Epidermal melanocyte (primary cell): ENCODE results near the gene ARHGEF4.
"Not testable (repeated sequence)": the region's sequence is repeated elsewhere in the genome, so short reads cannot be mapped to it uniquely, and the experiment has no call there.

ENCODE experiments used
- DNase-seq: peaks from one replicate; pipeline ENCODE4 v3.0.0; 2011; ENCODE audit warnings: low spot score; ENCODE audit not compliant: insufficient read length

Gene ARHGEF4

GRCh38 chr2:131050896-131051295 is 214.2 kb downstream of the ARHGEF4 start:
- no peak for DNase-seq

GRCh38 chr2:131052741-131053263 is 216.1 kb downstream of the ARHGEF4 start:
- peak; percentile 13 for DNase-seq

GRCh38 chr2:131054488-131054887 is 217.8 kb downstream of the ARHGEF4 start:
- DNase-seq, result peak; percentile 6

DNA sequence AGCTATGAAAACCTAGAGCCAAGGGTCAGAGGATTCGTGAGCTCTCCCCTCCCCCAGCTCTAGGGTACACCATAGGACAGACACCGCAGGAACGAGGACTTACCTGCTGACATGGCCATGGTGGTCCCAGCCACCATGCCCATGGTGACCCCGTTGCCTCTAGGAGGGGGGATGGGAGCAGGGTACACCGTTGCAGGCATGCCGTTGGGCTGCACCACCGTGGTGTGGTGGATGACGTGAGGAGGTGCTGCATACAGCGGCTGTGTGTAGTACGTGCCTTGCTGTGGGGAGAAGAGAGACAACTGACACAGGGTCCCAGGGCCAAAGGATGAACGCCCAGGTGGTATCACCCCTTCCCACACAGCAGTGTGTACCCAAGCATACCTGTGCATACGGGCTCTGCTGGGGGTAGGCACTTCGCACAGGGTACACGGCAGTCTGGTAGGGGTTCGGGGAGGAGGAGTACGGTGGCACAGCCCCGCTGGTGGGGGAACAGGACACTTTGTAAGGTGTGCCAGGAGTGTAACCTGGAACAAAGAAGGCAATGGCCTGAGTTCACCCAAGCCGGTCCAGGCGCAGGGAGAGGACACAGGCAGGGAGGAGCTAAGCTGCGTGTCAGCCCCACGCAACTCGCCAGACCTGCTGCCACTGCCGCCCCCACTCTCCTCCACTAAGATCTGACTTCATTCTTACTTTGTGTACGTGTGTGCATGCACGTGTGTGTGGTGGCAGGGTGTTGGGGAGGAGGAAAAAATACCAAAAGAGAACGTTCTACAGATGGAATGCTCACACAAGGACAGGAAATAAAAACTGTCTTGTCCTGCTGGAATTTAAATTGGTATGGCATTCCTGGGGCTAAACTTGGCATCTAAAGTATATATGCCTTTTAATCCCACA is 218.7 kb downstream of the ARHGEF4 start:
- peak; percentile 45 for DNase-seq

DNA sequence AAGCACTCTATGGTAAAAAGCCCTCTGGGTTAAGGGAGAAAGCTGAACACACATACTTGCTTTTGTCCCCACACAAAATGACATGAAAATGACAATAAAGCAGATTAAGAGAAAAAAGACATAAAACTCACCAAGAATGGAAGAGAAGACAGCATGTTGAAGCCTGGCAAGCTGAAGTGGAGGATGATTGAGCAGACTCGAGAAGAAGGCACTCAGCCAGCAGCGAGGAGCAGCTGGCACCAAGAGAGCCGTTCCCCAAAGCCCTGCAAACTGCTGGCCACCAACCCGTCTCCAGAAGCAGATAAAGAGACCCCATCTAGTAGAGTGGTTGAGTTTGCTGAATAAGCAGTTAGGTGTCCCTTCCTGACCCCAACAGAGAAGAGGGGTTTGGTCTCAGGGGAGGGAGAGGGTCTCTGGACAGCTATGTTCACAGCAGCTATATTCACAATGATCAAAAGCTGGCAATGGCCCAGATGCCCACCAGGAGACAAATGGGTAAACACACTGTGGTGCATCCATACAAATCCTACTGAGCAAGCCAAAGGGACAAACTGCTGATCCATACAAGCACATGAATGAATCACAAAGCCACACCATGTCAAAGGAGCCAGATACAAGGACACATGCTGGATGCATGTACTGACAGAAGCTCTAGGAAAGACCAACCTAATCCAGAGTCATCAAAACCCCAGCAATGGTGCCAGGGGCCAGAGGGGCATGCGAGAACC is 219.7 kb downstream of the ARHGEF4 start:
- DNase-seq, result no peak

- no peak for DNase-seq
Measured at GRCh38 chr2:131056932-131057287, 220.2 kb downstream of the ARHGEF4 start.

GRCh38 chr2:131058214-131058843 is 221.6 kb downstream of the ARHGEF4 start:
- DNase-seq, result no peak

- no peak for DNase-seq
Measured at GRCh38 chr2:131058920-131059319, 222.2 kb downstream of the ARHGEF4 start.

DNA sequence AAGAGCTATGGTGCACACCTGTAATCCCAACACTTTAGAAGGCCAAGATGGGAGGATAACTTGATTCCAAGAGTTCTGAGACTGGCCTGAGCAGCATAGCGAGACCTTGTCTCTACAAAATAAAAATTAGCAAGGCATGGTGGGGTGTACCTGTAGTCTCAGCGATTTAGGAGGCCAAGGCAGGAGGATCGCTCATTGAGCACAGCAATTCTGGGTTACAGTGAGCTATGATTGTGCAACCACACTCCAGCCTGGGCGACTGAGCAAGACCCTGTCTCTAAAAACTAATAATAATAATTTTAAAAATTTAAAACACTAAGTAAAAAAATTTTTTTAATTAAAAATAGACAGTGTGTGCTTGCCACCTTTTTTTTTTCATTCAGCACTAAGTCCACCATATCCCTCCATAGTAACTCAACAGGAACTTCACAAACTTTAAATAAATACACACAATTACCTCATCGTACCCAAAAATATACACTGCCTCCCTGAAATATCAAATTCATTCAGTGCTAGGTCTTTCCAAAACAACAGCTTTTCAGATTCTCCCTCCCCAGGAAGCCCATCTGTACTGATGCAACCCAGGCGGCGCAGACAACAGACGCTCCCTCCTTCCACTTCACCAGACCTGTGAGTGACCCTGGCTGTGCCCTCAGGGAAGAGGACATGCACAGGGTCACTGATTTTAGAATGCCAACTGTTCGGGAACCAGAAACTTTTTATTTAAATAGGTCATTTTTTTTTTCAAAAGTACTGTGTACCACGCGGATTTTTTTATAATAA is 227.0 kb downstream of the ARHGEF4 start:
- DNase-seq, result no peak

GRCh38 chr2:131064589-131065512 is 228.1 kb downstream of the ARHGEF4 start:
- no peak for DNase-seq

DNA sequence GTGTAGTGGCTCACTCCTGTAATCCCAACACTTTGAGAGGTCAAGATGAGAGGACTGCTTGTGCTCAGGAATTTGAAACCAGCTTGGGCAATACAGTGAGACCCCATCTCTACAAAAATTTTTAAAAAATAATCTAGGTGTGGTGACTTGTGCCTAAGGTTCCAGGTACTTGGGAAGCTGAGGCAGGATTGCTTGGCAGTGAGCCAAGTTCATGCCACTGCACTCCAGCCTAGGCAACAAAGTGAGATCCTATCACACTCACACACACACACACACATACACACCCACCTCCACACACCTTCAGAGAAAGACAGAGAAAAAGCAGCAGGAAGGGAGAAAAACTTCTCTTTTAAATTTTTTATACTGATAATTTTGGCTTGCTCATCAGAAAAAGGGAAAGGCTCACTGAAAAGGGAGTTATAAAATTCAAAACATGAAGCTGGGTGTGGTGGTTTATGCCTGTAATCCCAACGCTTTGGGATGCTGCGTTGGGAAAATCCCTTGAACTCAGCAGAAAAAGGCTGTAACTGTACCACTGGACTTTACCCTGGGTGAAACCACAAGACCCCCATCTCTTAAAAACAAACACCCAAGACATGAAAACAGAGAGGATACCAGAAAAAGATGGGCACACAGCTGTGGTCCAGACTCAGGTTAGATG is 230.9 kb downstream of the ARHGEF4 start:
- no peak for DNase-seq

DNA sequence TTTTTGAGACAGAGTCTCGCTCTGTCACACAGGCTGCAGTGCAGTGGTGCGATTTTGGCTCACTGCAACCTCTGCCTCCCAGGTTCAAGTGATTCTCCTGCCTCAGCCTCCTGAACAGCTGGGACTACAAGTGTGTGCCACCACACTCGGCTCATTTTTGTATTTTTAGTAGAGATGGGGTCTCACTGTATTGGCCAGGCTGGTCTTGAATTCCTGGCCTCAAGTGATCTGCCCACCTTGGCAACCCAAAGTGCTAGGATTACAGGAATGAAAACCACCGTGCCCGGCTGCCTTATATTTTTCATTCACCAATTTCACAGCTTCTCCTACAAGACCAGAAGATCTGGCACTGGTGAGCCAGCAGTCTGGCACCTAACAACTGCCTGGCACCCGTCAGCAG is 231.5 kb downstream of the ARHGEF4 start:
- not testable (repeated sequence) for DNase-seq

DNA sequence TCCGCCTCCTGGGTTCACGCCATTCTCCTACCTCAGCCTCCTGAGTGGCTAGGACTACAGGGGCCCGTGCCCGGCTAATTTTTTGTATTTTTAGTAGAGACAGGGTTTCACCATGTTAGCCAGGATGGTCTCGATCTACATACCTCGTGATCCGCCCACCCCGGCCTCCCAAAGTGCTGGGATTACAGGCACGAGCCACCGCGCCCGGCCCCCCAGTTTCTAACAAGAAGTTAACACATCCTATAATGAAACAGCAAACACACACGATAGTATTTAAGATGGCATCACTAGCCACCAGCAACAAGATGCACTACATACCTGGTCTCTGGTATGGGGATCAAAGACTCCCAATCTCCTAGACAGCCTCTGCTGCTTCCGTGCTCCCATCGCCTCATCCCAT is 238.9 kb downstream of the ARHGEF4 start:
- DNase-seq, result not testable (repeated sequence)

DNA sequence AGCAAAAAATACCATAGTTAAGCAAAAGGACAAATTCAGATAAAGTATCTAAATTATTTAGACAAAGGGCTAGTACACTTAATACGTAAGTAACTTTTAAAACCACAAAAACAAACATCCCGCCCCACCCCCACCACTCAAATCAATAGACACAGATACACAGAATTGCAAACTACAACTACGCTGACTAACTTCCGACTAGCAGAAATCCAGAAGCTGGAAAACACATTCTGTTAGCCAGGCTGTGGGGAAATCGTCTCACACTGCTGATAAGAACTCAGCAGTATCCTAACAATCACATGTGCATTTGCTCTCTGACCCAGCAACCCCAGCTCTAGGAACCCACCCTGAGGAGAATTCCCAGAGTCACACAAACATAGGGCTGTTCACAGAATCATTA is 240.0 kb downstream of the ARHGEF4 start:
- no peak for DNase-seq

GRCh38 chr2:131077182-131077846 is 240.6 kb downstream of the ARHGEF4 start:
- no peak for DNase-seq

DNA sequence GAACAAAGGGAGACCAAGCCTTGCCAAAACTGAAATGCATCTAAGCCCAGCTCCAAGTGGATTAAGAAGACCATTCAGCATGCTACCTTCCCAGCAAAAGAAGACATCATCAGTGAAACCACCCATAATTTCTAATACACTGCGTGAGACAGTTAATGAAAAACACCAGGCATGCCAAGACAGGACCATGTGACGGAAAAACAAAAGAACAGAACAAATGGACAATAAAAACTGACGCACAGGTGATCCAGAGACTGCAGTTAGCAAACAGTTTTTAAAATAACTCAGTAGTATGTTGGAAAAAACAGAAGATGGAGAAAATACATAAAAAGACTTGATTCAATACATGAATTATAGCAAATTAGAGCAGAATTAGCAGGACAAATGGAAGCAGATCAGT is 241.3 kb downstream of the ARHGEF4 start:
- DNase-seq, result no peak

DNA sequence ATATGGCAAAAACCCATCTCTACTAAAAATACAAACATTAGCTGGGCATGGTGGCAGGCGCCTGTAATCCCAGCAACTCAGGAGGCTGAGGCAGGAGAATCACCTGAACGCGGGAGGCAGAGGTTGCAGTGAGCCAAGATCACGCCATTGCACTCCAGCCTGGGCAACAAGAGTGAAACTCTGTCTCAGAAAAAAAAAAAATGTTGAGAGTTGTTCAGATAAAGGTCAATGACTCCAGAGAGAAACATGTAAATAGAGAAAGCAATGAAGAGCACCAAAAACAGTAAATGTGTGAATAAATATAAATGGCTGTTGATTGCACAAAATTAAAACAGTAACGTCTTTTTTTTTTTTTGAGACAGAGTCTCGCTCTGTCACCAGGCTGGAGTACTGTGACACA is 243.2 kb downstream of the ARHGEF4 start:
- DNase-seq, result not testable (repeated sequence)

- DNase-seq, result no peak
Measured at GRCh38 chr2:131081190-131081589, 244.5 kb downstream of the ARHGEF4 start.

DNA sequence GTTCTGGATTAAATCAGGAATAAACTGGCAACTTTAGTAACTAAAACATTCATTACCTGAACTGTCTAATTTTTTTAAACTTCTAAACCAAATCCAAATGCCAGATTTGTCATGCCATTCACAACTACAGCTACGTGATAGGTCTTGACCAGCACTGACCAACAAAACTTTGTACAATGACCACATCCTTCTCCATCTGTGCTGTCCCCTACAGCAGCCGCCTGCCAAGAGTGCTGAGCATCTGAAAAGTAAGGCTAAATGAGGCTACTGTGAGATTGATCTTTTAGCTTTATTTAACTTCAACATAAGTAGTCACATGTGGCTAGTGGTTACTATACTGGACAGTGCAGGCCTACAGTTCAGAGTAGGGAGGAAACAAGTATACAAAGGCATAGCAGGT is 248.9 kb downstream of the ARHGEF4 start:
- DNase-seq, result no peak
